HG02938 (cell line): ENCODE measurements around the gene DLX1.

ENCODE experiments used
- ATAC-seq: cut with Tn5 transposase; IDR thresholded peaks from one replicate; pipeline ENCODE4 v1.9.1; 2021; ENCODE audit warnings: mild to moderate bottlenecking, moderate library complexity; ENCODE audit not compliant: unreplicated experiment

The DLX1 gene

GRCh38 chr2:172086241-172087206 is 1.2 kb downstream of the DLX1 start:
- ATAC-seq: no peak

- ATAC-seq: no peak
Observed at GRCh38 chr2:172087207-172087779, 2.0 kb downstream of the DLX1 start.

- no peak for ATAC-seq
Observed at GRCh38 chr2:172087780-172088244, 2.5 kb downstream of the DLX1 start.

GRCh38 chr2:172088245-172089004 is 3.1 kb downstream of the DLX1 start:
- ATAC-seq: no peak

- ATAC-seq: no peak
Observed at GRCh38 chr2:172089005-172089504, 3.7 kb downstream of the DLX1 start.

GRCh38 chr2:172089633-172090032 is 4.3 kb downstream of the DLX1 start:
- no peak for ATAC-seq

GRCh38 chr2:172090044-172090961 is 5.0 kb downstream of the DLX1 start:
- ATAC-seq: no peak

GRCh38 chr2:172091000-172091641 is 5.8 kb downstream of the DLX1 start:
- no peak for ATAC-seq

- ATAC-seq: no peak
Observed at GRCh38 chr2:172091761-172092566, 6.7 kb downstream of the DLX1 start.

- ATAC-seq: no peak
Observed at GRCh38 chr2:172092716-172093415, 7.6 kb downstream of the DLX1 start.

GRCh38 chr2:172093416-172094293 is 8.3 kb downstream of the DLX1 start:
- ATAC-seq: no peak

- no peak for ATAC-seq
Observed at GRCh38 chr2:172094294-172095145, 9.2 kb downstream of the DLX1 start.

- ATAC-seq: no peak
Observed at GRCh38 chr2:172095146-172095904, 10.0 kb downstream of the DLX1 start.

GRCh38 chr2:172095905-172096625 is 10.8 kb downstream of the DLX1 start:
- no peak for ATAC-seq
